LNCaP clone FGC (cell line): ENCODE data around the gene PIEZO1.

Experiments
- DNase-seq: peaks from one replicate; pipeline ENCODE4 v3.0.0-alpha.2; 2011; ENCODE audit warnings: low read depth
- H3K4me3 ChIP-seq: 2 replicates; pipeline ENCODE4 v1.5.1; 2011; ENCODE audit warnings: mild to moderate bottlenecking, low read depth, low read length, control low read depth
- TF ChIP-seq, protein P1 (sequence below): IDR thresholded peaks from 2 replicates; pipeline ENCODE4 v1.5.1; 2012; ENCODE audit warnings: mild to moderate bottlenecking; ENCODE audit not compliant: control insufficient read depth, insufficient read depth; ENCODE audit errors: extremely low read depth

The PIEZO1 gene

DNA sequence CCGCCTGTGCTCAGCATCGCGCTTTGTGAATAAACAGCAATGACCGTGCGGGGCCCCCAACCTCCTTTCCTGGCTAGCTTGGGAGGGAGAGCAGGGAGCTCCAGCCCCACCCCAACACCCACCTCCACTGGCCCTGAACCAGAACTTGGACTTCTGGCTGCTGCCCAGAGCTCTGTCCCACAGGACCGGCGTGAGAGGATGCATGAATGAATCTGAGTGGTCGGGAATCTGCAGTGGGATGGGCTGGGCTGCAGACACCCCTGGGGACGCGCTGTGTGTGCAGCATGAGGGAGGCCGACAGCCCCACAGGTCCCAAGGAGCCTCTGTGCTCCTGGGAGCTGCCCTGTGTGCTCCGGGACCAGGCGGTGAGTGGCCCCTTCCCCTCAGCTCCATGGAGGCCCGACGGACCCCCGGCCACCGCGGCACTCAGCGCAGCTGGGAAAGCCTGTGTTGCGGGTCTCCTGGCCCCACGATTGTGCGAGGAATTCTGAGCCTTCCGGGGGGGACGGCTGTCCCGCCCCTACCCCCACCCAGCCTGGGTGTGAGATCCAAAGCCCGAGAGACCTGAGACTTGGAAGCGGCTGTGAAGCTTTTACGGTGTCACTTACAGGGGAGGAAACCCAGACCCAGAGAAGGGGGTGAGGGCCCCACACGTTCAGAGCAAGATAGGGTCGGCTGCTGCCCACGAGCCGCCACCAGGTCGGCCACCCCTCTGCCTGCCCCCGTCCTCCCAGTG lies 5.4 kb downstream of the PIEZO1 start:
- H3K4me3 ChIP-seq = no peak overlapping the region
- TF ChIP-seq, protein P1, sequence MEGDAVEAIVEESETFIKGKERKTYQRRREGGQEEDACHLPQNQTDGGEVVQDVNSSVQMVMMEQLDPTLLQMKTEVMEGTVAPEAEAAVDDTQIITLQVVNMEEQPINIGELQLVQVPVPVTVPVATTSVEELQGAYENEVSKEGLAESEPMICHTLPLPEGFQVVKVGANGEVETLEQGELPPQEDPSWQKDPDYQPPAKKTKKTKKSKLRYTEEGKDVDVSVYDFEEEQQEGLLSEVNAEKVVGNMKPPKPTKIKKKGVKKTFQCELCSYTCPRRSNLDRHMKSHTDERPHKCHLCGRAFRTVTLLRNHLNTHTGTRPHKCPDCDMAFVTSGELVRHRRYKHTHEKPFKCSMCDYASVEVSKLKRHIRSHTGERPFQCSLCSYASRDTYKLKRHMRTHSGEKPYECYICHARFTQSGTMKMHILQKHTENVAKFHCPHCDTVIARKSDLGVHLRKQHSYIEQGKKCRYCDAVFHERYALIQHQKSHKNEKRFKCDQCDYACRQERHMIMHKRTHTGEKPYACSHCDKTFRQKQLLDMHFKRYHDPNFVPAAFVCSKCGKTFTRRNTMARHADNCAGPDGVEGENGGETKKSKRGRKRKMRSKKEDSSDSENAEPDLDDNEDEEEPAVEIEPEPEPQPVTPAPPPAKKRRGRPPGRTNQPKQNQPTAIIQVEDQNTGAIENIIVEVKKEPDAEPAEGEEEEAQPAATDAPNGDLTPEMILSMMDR = no peak
- no peak for DNase-seq

DNA sequence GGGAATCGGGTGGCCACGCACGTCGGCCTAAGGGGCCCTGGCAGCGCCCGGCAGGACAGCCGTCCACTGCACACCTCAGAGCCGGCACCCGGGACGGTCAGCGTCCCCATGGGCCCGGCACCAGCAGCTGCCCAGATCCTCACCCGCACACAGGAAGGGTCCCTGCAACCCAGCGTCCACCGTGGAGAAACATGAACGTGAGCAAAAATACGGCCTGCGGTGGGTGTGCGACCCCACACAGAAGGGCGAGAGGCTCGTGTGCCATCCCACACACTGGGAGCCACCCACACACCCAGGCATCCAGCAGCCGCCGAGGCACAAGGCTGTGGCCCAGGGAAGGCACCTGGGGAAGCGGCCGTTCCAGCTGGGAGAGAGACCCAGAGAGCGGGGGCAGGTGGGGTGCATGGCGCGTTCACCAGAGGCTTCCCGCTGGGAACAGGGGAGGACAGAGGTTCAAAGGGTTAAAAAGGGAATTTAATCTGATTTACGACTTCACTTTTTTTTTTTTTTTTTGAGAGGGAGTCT lies 6.4 kb downstream of the PIEZO1 start:
- TF ChIP-seq, protein P1 = no peak
- DNase-seq = no peak
- H3K4me3 ChIP-seq = no peak overlapping the region

DNA sequence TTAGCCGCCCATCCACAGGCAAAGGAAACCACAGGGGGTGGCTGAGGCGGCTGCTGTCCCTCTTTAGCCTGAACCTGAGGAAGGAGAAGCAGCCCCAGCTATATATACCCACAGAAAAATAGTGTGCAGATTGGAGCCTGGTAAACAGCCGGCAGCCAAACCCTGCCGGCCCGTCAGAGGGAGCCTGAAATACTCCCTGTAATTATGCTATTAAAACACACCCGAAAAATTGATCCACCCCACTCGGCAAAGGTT lies 6.8 kb downstream of the PIEZO1 start:
- TF ChIP-seq, protein P1 = no peak
- DNase-seq = no peak
- no peak overlapping the region for H3K4me3 ChIP-seq

DNA sequence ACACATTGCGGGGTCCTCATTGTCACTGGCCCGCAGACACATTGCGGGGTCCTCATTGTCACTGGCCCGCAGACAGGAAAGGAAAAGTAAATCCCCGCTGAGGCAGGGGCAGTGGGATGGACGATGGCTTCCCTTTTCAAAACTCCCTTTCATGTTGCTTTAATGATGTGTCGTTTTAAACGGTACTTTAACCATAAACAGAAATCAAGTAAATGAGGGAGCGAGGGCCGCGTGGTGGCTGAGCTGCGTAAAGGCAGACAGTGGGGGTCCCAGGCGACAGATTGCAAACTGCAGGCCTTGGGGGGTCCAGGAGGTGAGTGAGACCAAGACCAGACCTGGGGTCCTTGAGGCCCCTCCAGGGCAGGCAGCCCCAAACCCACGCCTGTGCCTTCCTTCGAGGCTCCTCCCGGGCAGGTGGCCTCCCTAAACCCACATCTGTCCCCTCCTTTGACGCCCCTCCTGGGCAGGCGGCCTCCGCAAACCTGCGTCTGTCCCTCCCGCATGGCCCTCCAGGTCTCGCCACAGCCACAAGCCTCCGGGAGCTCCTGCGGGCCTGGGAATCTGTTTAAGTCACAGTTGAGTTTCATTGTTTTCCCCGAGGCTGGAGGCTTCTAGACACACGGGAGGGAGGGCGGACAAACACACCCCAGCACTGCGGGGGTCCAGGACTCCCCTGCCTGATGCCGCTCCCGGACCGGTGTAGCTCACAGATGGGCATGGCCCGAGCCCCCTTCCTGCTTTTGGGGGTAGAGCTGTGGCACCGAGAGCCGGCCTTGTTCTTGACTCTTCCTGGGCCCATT lies 7.3 kb downstream of the PIEZO1 start:
- no peak for DNase-seq
- no peak overlapping the region for H3K4me3 ChIP-seq
- TF ChIP-seq, protein P1 = no peak

DNA sequence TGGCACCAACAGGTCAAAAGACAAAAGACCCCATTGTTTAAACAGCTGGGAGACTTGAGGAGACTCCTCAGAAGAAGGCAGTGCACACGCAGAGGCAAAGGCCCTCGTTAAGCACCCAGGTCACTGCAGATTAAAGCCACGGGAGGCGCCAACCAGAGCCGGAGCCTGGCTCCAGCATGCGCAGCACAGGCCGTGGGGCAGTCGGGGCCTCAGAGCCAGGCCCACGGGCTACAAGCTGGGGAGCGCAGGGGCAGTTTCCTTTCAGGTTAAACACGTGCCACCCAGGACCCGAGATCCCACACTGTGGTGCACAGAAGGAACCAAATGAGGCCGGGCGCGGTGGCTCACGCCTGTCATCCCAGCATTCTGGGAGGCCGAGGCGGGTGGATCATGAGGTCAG lies 9.2 kb downstream of the PIEZO1 start:
- H3K4me3 ChIP-seq = no peak overlapping the region
- TF ChIP-seq, protein P1 = no peak
- DNase-seq = no peak

DNA sequence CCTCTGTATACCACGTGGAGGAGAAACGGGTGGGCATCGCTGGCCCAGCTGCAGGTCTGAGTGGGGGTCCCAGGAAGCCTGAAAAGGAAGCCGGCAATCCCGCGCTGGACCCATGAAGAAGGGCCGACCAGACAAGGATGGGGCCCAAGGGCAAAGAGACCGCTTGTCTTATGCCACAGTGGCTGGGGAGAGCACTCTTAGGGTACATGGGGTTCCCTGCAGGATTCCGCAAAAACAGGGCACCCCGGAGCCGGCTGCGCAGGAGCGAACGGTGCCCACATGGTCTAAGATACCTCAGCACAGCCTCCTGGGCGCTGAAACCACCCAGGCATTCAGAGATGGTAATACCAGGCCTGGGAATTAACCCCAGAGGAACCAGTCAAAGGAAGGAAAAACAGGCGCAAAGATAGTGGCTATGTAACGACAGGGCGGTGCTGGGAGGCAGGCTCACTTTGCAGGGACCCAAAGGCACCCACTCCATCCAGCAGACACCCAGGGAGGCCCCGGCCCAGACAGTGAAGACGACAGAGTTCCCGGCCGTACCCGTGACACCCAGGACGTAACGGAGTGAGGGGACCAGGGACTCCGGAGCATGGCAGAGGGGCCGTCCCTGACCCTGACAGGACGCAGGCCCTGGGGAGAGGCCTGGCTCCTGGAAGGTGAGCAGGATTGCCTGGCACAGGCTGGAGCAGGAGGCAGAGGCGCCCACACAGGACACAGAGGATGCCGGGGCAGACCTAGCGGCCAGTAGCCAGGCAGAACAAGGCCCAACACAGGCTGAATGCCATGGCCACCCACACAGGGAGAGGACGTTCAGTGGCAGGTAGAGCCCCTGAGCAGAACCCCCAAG lies 10.3 kb downstream of the PIEZO1 start:
- no peak overlapping the region for H3K4me3 ChIP-seq
- DNase-seq = no peak
- TF ChIP-seq, protein P1 = no peak
